HEK293 (cell line): Measurements from ENCODE around the gene FERMT1.

Experiments
- CTCF ChIA-PET: fragments of 350-600 bp; formaldehyde crosslinking; extraction: SDS; loops from one replicate; lab custom pipeline; 2021; ENCODE audit warnings: antibody characterized with exemption; lab: Yijun Ruan, JAX
- POLR2A ChIA-PET: fragments of 300-600 bp; formaldehyde crosslinking; extraction: SDS; loops from one replicate; lab custom pipeline; 2020; ENCODE audit warnings: antibody characterized with exemption, inconsistent platforms; lab: Yijun Ruan, JAX
- H3K27ac ChIP-seq: fragments of 200-500 bp; sonication (Bioruptor generic); 2 replicates; pipeline ENCODE4 v1.5.1; 2014; ENCODE audit warnings: low read depth, low read length, control low read depth, inconsistent platforms; ENCODE audit errors: extremely low read depth
- H3K36me3 ChIP-seq, 2 experiments: fragments of 200-500 bp in 1 of 2; sonication (Bioruptor generic) in 1 of 2; 1 replicate in 1 of 2; 2 replicates in 1 of 2; pipeline ENCODE4 v1.5.1; 2014 to 2017; ENCODE audit warnings: inconsistent platforms in 2 of 2, low read length in 2 of 2; ENCODE audit not compliant: control insufficient read depth in 2 of 2, insufficient read depth in 1 of 2
- H3K4me1 ChIP-seq: fragments of 200-500 bp; sonication (Bioruptor generic); 2 replicates; pipeline ENCODE4 v1.5.1; 2014; ENCODE audit warnings: mild to moderate bottlenecking, low read length, inconsistent platforms; ENCODE audit not compliant: control insufficient read depth, insufficient read depth
- H3K4me3 ChIP-seq: 2 replicates; pipeline ENCODE4 v1.5.1; 2011; ENCODE audit warnings: low read depth, mild to moderate bottlenecking, control low read depth, low read length, moderate library complexity
- H3K9me3 ChIP-seq: fragments of 200-500 bp; sonication (Bioruptor generic); 2 replicates; pipeline ENCODE4 v1.5.1; 2014; ENCODE audit warnings: low read depth, low read length, inconsistent platforms; ENCODE audit not compliant: control insufficient read depth, insufficient read depth
- CTCF ChIP-seq: fragments of 450-650 bp; formaldehyde crosslinking; IDR thresholded peaks from 2 replicates; pipeline ENCODE4 v1.5.1; 2016; ENCODE audit warnings: missing biosample characterization, missing genetic modification characterization
- GLIS1 ChIP-seq: fragments of 450-650 bp; formaldehyde crosslinking; IDR thresholded peaks from 2 replicates; pipeline ENCODE4 v1.5.1; 2016; ENCODE audit warnings: missing biosample characterization, missing genetic modification characterization
- GLIS2 ChIP-seq: fragments of 450-650 bp; formaldehyde crosslinking; IDR thresholded peaks from 2 replicates; pipeline ENCODE4 v1.5.1; 2016; ENCODE audit warnings: missing biosample characterization, missing genetic modification characterization
- KLF9 ChIP-seq: fragments of 450-650 bp; formaldehyde crosslinking; IDR thresholded peaks from 2 replicates; pipeline ENCODE4 v1.5.1; 2016; ENCODE audit warnings: missing biosample characterization, missing genetic modification characterization, low read depth
- PBX3 ChIP-seq: sonication (generic); formaldehyde crosslinking; IDR thresholded peaks from 2 replicates; pipeline ENCODE4 v1.8.1; 2022; ENCODE audit warnings: mild to moderate bottlenecking, moderate library complexity, missing genetic modification reagents
- YY1 ChIP-seq: fragments of 450-650 bp; formaldehyde crosslinking; IDR thresholded peaks from 2 replicates; pipeline ENCODE4 v1.5.1; 2018; ENCODE audit warnings: missing biosample characterization, missing genetic modification characterization
- ZBTB17 ChIP-seq: fragments of 450-650 bp; formaldehyde crosslinking; IDR thresholded peaks from 2 replicates; pipeline ENCODE4 v1.5.1; 2016; ENCODE audit warnings: missing biosample characterization, missing genetic modification characterization
- ZBTB20 ChIP-seq: fragments of 450-650 bp; formaldehyde crosslinking; IDR thresholded peaks from 2 replicates; pipeline ENCODE4 v1.5.1; 2016; ENCODE audit warnings: missing biosample characterization, missing genetic modification characterization
- ZBTB26 ChIP-seq: fragments of 450-650 bp; formaldehyde crosslinking; optimal IDR thresholded peaks from 2 replicates; pipeline ENCODE3; 2016; ENCODE audit warnings: missing biosample characterization, mild to moderate bottlenecking, missing genetic modification characterization
- ZBTB6 ChIP-seq: fragments of 450-650 bp; formaldehyde crosslinking; IDR thresholded peaks from 2 replicates; pipeline ENCODE4 v1.5.1; 2017; ENCODE audit warnings: missing biosample characterization, missing genetic modification characterization
- ZBTB8A ChIP-seq: fragments of 450-650 bp; formaldehyde crosslinking; IDR thresholded peaks from 2 replicates; pipeline ENCODE4 v1.5.1; 2016; ENCODE audit warnings: missing biosample characterization, missing genetic modification characterization
- ZIC2 ChIP-seq: fragments of 450-650 bp; formaldehyde crosslinking; IDR thresholded peaks from 2 replicates; pipeline ENCODE4 v1.5.1; 2016; ENCODE audit warnings: missing biosample characterization, missing genetic modification characterization
- ZNF292 ChIP-seq: fragments of 450-650 bp; formaldehyde crosslinking; IDR thresholded peaks from 2 replicates; pipeline ENCODE4 v1.5.1; 2016; ENCODE audit warnings: low read depth, missing biosample characterization, missing genetic modification characterization, borderline replicate concordance
- ZNF335 ChIP-seq: fragments of 450-650 bp; formaldehyde crosslinking; conservative IDR thresholded peaks from 2 replicates; pipeline ENCODE4 v1.5.1; 2016; ENCODE audit warnings: missing biosample characterization, missing genetic modification characterization
- ZNF341 ChIP-seq: fragments of 450-650 bp; formaldehyde crosslinking; IDR thresholded peaks from 2 replicates; pipeline ENCODE4; 2016; ENCODE audit warnings: low read depth, missing biosample characterization, missing genetic modification characterization
- ZNF398 ChIP-seq: fragments of 450-650 bp; formaldehyde crosslinking; IDR thresholded peaks from 2 replicates; pipeline ENCODE4 v1.5.1; 2017; ENCODE audit warnings: missing biosample characterization, missing genetic modification characterization
- ZSCAN30 ChIP-seq: fragments of 450-650 bp; IDR thresholded peaks from 2 replicates; pipeline ENCODE4 v1.5.1; 2018; ENCODE audit warnings: missing biosample characterization, mild to moderate bottlenecking, missing genetic modification characterization, moderate library complexity
- ZSCAN5A ChIP-seq: fragments of 450-650 bp; formaldehyde crosslinking; IDR thresholded peaks from 2 replicates; pipeline ENCODE4 v1.5.1; 2016; ENCODE audit warnings: missing biosample characterization, missing genetic modification characterization

Gene FERMT1

GRCh38 chr20:6122873-6123648 lies at the start of gene FERMT1:
TSS of gene FERMT1 (minus strand) at chr20:6123030. CDS start at chr20:6119554, 3,476 bp downstream.
- no peaks in the 10 kb centered on the region for H3K36me3 ChIP-seq
- peak within 1 kb of the TSS; percentile 40 for H3K4me3 ChIP-seq
- CTCF ChIA-PET, result interaction anchor here (0.7 kb wide), 1 partner anchor 68 kb away, joined by 4 read pairs; no protein-coding TSS in a partner anchor
- H3K27ac ChIP-seq, result peak within 1 kb of the TSS; percentile 60; the same call in 1 of the 2 replicates
- TF ChIP-seq ZBTB20 (tag by site-specific recombination), result peak; percentile 78
- TF ChIP-seq ZSCAN30 (tag by site-specific recombination), result 0 out of 2 replicates have a peak, but pooled peaks have one; percentile 36
- TF ChIP-seq ZBTB6 (tag by site-specific recombination), result no peak
- peak; percentile 41; the same call in 1 of the 2 replicates for TF ChIP-seq ZIC2 (tag by site-specific recombination)
- peak; percentile 69 for TF ChIP-seq ZNF398 (tag by site-specific recombination)
- no peak for TF ChIP-seq ZSCAN5A (tag by site-specific recombination)
- TF ChIP-seq ZBTB8A, result peak; percentile 82
- TF ChIP-seq GLIS1 (tag by site-specific recombination), result peak; percentile 82
- 0 out of 2 replicates have a peak, but pooled peaks have one; percentile 25 for TF ChIP-seq GLIS2 (tag by site-specific recombination)
- 0 out of 2 replicates have a peak, but pooled peaks have one; percentile 22 for TF ChIP-seq CTCF (tag by site-specific recombination)
- TF ChIP-seq KLF9 (tag by site-specific recombination), result 0 out of 2 replicates have a peak, but pooled peaks have one; percentile 36
- no peak for TF ChIP-seq YY1
- peak; percentile 62; the same call in 1 of the 2 replicates for TF ChIP-seq PBX3
- peak; percentile 65 for TF ChIP-seq ZNF341
- peak; percentile 65 for TF ChIP-seq ZBTB17 (tag by site-specific recombination)
- peak; percentile 66 for TF ChIP-seq ZBTB26 (tag by site-specific recombination)
- no peak for TF ChIP-seq ZNF292 (tag by site-specific recombination)
- TF ChIP-seq ZNF335 (tag by site-specific recombination), result peak; percentile 72
- TF ChIP-seq, all 188 proteins: peak for 14
- peaks cover 5% of the 10 kb centered on the region; the same call in 1 of the 2 replicates for H3K4me1 ChIP-seq
- POLR2A ChIA-PET, result interaction anchor here (1.3 kb wide), 1 partner anchor 8 kb away, joined by 3 read pairs; no protein-coding TSS in a partner anchor
- no peaks in the 10 kb centered on the region for H3K9me3 ChIP-seq
